H1 (cell line): ENCODE measurements around the gene EYA2. TPM values are rescaled to one million over a fixed set of nuclear protein-coding genes. Genes with fewer than 3 reads are reported as not detected.

Experiments used
- CTCF ChIA-PET: fragments of 300-600 bp; sonication (Branson Sonifier 250); formaldehyde crosslinking; loops from one replicate; lab custom pipeline; 2021; ENCODE audit not compliant: partially characterized antibody; lab: Charles Lee
- POLR2A ChIA-PET: fragments of 300-600 bp; sonication (Branson Sonifier 250); formaldehyde crosslinking; loops from one replicate; lab custom pipeline; 2021; ENCODE audit warnings: inconsistent platforms; ENCODE audit not compliant: partially characterized antibody; lab: Charles Lee
- DNase-seq, 2 experiments: peaks; one replicate each; pipeline versions ENCODE4 v3.0.0 to v3.0.0-alpha.2; 2010 to 2022; ENCODE audit warnings: low spot score in 2 of 2, low read depth in 1 of 2, mixed read lengths in 1 of 2
- FAIRE-seq: peaks from 2 replicates; lab custom pipeline; 2011; peaks lifted over from hg19 to GRCh38; lab: Jason Lieb, UNC
- H2AFZ ChIP-seq: 2 replicates; pipeline ENCODE4 v1.8.1; 2012; ENCODE audit warnings: low read length, inconsistent platforms
- H2AK5ac ChIP-seq: 2 replicates; pipeline ENCODE4 v1.6.1; 2013; ENCODE audit warnings: low read depth, low read length
- H2BK120ac ChIP-seq: replicated peaks from 2 replicates; pipeline ENCODE3; 2013; ENCODE audit warnings: low read depth, low read length, inconsistent platforms
- H2BK12ac ChIP-seq: 2 replicates; pipeline ENCODE4 v1.6.1; 2013; ENCODE audit warnings: low read depth, low read length
- H2BK15ac ChIP-seq: 2 replicates; pipeline ENCODE4 v1.6.1; 2013; ENCODE audit warnings: low read length
- H2BK20ac ChIP-seq: 2 replicates; pipeline ENCODE4 v1.6.1; 2013; ENCODE audit warnings: low read length
- H2BK5ac ChIP-seq: 2 replicates; pipeline ENCODE4 v1.6.1; 2013; ENCODE audit warnings: low read depth, low read length
- H3K14ac ChIP-seq: 2 replicates; pipeline ENCODE4 v1.6.1; 2013; ENCODE audit warnings: inconsistent platforms; ENCODE audit not compliant: insufficient read length
- H3K18ac ChIP-seq: 2 replicates; pipeline ENCODE4 v1.6.1; 2013; ENCODE audit warnings: low read length; ENCODE audit errors: extremely low read depth
- H3K23ac ChIP-seq: 2 replicates; pipeline ENCODE4 v1.6.1; 2013; ENCODE audit warnings: inconsistent platforms; ENCODE audit not compliant: insufficient read length
- H3K23me2 ChIP-seq: 2 replicates; pipeline ENCODE4 v1.6.1; 2013; ENCODE audit warnings: low read depth, low read length
- H3K27ac ChIP-seq: 2 replicates; pipeline ENCODE4 v1.6.1; 2011; ENCODE audit warnings: low read depth, low read length, inconsistent platforms
- H3K27me3 ChIP-seq, 4 experiments: replicated peaks in 1 of 4; 1 replicate in 1 of 4; 2 replicates in 3 of 4; pipeline versions ENCODE4 v1.6.1 to v1.8.1; 2011 to 2013; ENCODE audit warnings: low read length in 3 of 4, mild to moderate bottlenecking in 3 of 4, inconsistent platforms in 2 of 4, mixed read lengths in 2 of 4, moderate library complexity in 1 of 4; ENCODE audit not compliant: control insufficient read depth in 3 of 4, insufficient read depth in 3 of 4; ENCODE audit errors: extremely low read depth in 1 of 4
- H3K36me3 ChIP-seq, 4 experiments: 2 replicates each; pipeline versions ENCODE4 v1.6.1 to v1.8.1; 2011 to 2013; ENCODE audit warnings: mild to moderate bottlenecking in 4 of 4, low read length in 3 of 4, moderate library complexity in 2 of 4, control low read depth in 1 of 4, inconsistent platforms in 1 of 4; ENCODE audit not compliant: insufficient read depth in 4 of 4, control insufficient read depth in 2 of 4
- H3K4ac ChIP-seq: replicated peaks from 2 replicates; pipeline ENCODE3; 2013; ENCODE audit warnings: low read length, low read depth, mixed read lengths, inconsistent platforms; ENCODE audit not compliant: insufficient read length
- H3K4me1 ChIP-seq, 4 experiments: replicated peaks in 1 of 4; 1 replicate in 1 of 4; 2 replicates in 3 of 4; pipeline versions ENCODE4 v1.6.1 to v1.8.1; 2011 to 2013; ENCODE audit warnings: low read length in 3 of 4, inconsistent platforms in 2 of 4, mixed read lengths in 1 of 4; ENCODE audit not compliant: insufficient read depth in 4 of 4, control insufficient read depth in 3 of 4
- H3K4me2 ChIP-seq, 2 experiments: 2 replicates each; pipeline versions ENCODE4 v1.6.1 to v1.8.1; 2011 to 2013; ENCODE audit warnings: low read depth in 2 of 2, low read length in 2 of 2, control low read depth in 1 of 2, inconsistent platforms in 1 of 2, mild to moderate bottlenecking in 1 of 2; ENCODE audit not compliant: insufficient read depth in 1 of 2
- H3K4me3 ChIP-seq, 4 experiments: fragments of 200-600, 300-600 bp in 1 of 4; sonication (generic), shearing (Covaris generic), sonication (Bioruptor Twin) in 1 of 4; 2 replicates each; pipeline versions ENCODE4 v1.5.1 to v1.8.1; 2011 to 2016; ENCODE audit warnings: low read length in 4 of 4, low read depth in 3 of 4, control low read depth in 2 of 4, inconsistent platforms in 2 of 4, mild to moderate bottlenecking in 2 of 4, mixed read lengths in 1 of 4, moderate library complexity in 1 of 4; ENCODE audit not compliant: insufficient read depth in 2 of 4; ENCODE audit errors: extremely low read depth in 1 of 4
- H3K56ac ChIP-seq: replicated peaks from 2 replicates; pipeline ENCODE3; 2013; ENCODE audit warnings: low read depth, mild to moderate bottlenecking, mixed read lengths, low read length, inconsistent platforms; ENCODE audit not compliant: insufficient read length
- H3K79me1 ChIP-seq: 2 replicates; pipeline ENCODE4 v1.6.1; 2013; ENCODE audit warnings: low read depth, low read length, control low read depth
- H3K79me2 ChIP-seq, 2 experiments: 2 replicates each; pipeline versions ENCODE4 v1.6.1 to v1.8.1; 2012 to 2013; ENCODE audit warnings: low read length in 2 of 2, mild to moderate bottlenecking in 2 of 2, inconsistent platforms in 1 of 2; ENCODE audit not compliant: insufficient read depth in 2 of 2, control insufficient read depth in 1 of 2
- H3K9ac ChIP-seq, 4 experiments: replicated peaks in 1 of 4; 1 replicate in 1 of 4; 2 replicates in 3 of 4; pipeline versions ENCODE4 v1.6.1 to v1.8.1; 2011 to 2013; ENCODE audit warnings: low read depth in 3 of 4, low read length in 3 of 4, control low read depth in 2 of 4, mild to moderate bottlenecking in 2 of 4, moderate library complexity in 2 of 4, inconsistent platforms in 1 of 4; ENCODE audit errors: extremely low read depth in 1 of 4
- H3K9me3 ChIP-seq, 2 experiments: 2 replicates each; pipeline versions ENCODE4 v1.6.1 to v1.8.1; 2012 to 2013; ENCODE audit warnings: mild to moderate bottlenecking in 2 of 2, moderate library complexity in 2 of 2, control low read depth in 1 of 2, inconsistent platforms in 1 of 2, low read depth in 1 of 2, low read length in 1 of 2, mixed read lengths in 1 of 2; ENCODE audit not compliant: insufficient read depth in 2 of 2
- H4K20me1 ChIP-seq, 2 experiments: replicated peaks in 1 of 2; 2 replicates each; pipeline versions ENCODE3 to v1.8.1; 2011 to 2013; ENCODE audit warnings: inconsistent platforms in 2 of 2, low read length in 2 of 2, mild to moderate bottlenecking in 1 of 2; ENCODE audit not compliant: insufficient read depth in 2 of 2, control insufficient read depth in 1 of 2
- H4K5ac ChIP-seq: 2 replicates; pipeline ENCODE4 v1.6.1; 2013; ENCODE audit warnings: low read length, low read depth, mixed read lengths, inconsistent platforms; ENCODE audit not compliant: insufficient read length
- H4K8ac ChIP-seq: 2 replicates; pipeline ENCODE4 v1.8.0; 2013; ENCODE audit warnings: mild to moderate bottlenecking, moderate library complexity, low read length, inconsistent platforms; ENCODE audit not compliant: insufficient read depth; ENCODE audit errors: extremely low read depth
- H4K91ac ChIP-seq: replicated peaks from 2 replicates; pipeline ENCODE3; 2013; ENCODE audit warnings: low read length, mixed read lengths, inconsistent platforms; ENCODE audit not compliant: insufficient read length
- ATF2 ChIP-seq: IDR thresholded peaks from 2 replicates; pipeline ENCODE4 v1.6.1; 2012; ENCODE audit warnings: low read length, inconsistent platforms
- BRCA1 ChIP-seq: IDR thresholded peaks from 2 replicates; pipeline ENCODE4 v1.6.1; 2012; ENCODE audit warnings: low read depth, low read length, improper control_type of control experiment
- CBX5 ChIP-seq: fragments of 300-800, 300-1000 bp; sonication (generic); IDR thresholded peaks from 2 replicates; pipeline ENCODE4 v1.7.1; 2016; ENCODE audit warnings: antibody characterized with exemption, low read length, low read depth
- CHD2 ChIP-seq: IDR thresholded peaks from 2 replicates; pipeline ENCODE4 v1.6.1; 2012; ENCODE audit warnings: low read length, improper control_type of control experiment
- FOSL1 ChIP-seq: IDR thresholded peaks from 2 replicates; pipeline ENCODE4 v1.6.1; 2011; ENCODE audit warnings: mild to moderate bottlenecking, low read depth, low read length, moderate library complexity; ENCODE audit not compliant: insufficient read depth
- HDAC2 ChIP-seq, 2 experiments: fragments of 300-600 bp in 1 of 2; sonication (generic) in 1 of 2; IDR thresholded peaks; 2 replicates each; pipeline ENCODE4 v1.6.1; 2011 to 2012; ENCODE audit warnings: low read depth in 2 of 2, low read length in 2 of 2, mild to moderate bottlenecking in 2 of 2, moderate library complexity in 2 of 2, borderline replicate concordance in 1 of 2, inconsistent platforms in 1 of 2
- KDM4A ChIP-seq: IDR thresholded peaks from one replicate; pipeline ENCODE4 v1.7.1; 2012; ENCODE audit warnings: low read depth, mild to moderate bottlenecking, moderate library complexity, low read length, inconsistent platforms; ENCODE audit not compliant: severe bottlenecking
- NANOG ChIP-seq: IDR thresholded peaks from 2 replicates; pipeline ENCODE4 v1.6.1; 2011; ENCODE audit warnings: low read length, low read depth, mild to moderate bottlenecking, inconsistent platforms; ENCODE audit not compliant: insufficient read depth, poor library complexity, severe bottlenecking
- NRF1 ChIP-seq: IDR thresholded peaks from 2 replicates; pipeline ENCODE4 v1.6.1; 2011; ENCODE audit warnings: mild to moderate bottlenecking, low read depth, low read length, improper control_type of control experiment
- SP1 ChIP-seq: IDR thresholded peaks from 2 replicates; pipeline ENCODE4 v1.6.1; 2011; ENCODE audit warnings: low read depth, low read length
- SP2 ChIP-seq: IDR thresholded peaks from 2 replicates; pipeline ENCODE4 v1.6.1; 2012; ENCODE audit warnings: mild to moderate bottlenecking, low read length, inconsistent platforms
- SRF ChIP-seq: IDR thresholded peaks from 2 replicates; pipeline ENCODE4 v1.6.1; 2011; ENCODE audit warnings: mild to moderate bottlenecking, low read depth, low read length, moderate library complexity
- TAF7 ChIP-seq: optimal IDR thresholded peaks from 2 replicates; pipeline ENCODE3; 2011; ENCODE audit warnings: low read depth, mild to moderate bottlenecking, inconsistent platforms, low read length, moderate library complexity, borderline replicate concordance
- WGBS, 2 experiments: shearing (Covaris generic) in 1 of 2; methylation state at CpG; one replicate each; pipeline versions ENCODE4 v1.1.6 to v1.1.7; 2013 to 2015; ENCODE audit warnings: low lambda C conversion rate in 2 of 2, mixed read lengths in 2 of 2, inconsistent platforms in 1 of 2, low coverage in 1 of 2, missing lambda C conversion rate in 1 of 2; ENCODE audit not compliant: insufficient replicate concordance in 2 of 2, insufficient coverage in 1 of 2, insufficient read length in 1 of 2; ENCODE audit errors: extremely low coverage in 1 of 2, missing lambda C conversion rate in 1 of 2; 5-methylcytosine and 5-hydroxymethylcytosine counted together
- polyA plus RNA-seq, 7 experiments: library from polyadenylated mRNA; depleted of rRNA in 3 of 7; stranded (reverse) in 5 of 7; unstranded in 2 of 7; fragments of >200 nt in 5 of 7; fragments of 200-250 nt in 2 of 7; gene quantifications; 1 replicate in 5 of 7; 2 replicates in 1 of 7; 4 replicates in 1 of 7; pipeline versions ENCODE4 v1.2.1 to v1.2.3, GENCODE V29; 2011 to 2013; ENCODE audit warnings: missing spikeins in 2 of 7, mixed read lengths in 2 of 7
- total RNA-seq: library from RNA; stranded (reverse); fragmentation: NEBNext Ultra II Directional; extraction: Animal tissue kit (Norgen Biotek cat#: 25700); gene quantifications from 2 replicates; pipeline ENCODE4 v1.2.1, GENCODE V29; 2021

The EYA2 gene
- total and polyA plus RNA-seq, 2 of the 8 experiments (the other 6 are each of a cell fraction or from before 2014, with no cell fraction given): 1.6 to 1.7 TPM

GRCh38 chr20:46870041-46870440 lies 24.6 kb upstream of the EYA2 start:
- Histone ChIP-seq H2BK15ac (no peak overlapping the region), H3K4ac (no peak overlapping the region), H2BK5ac (no peak overlapping the region), H3K27ac (no peak overlapping the region), H2BK20ac (no peak overlapping the region), H3K18ac (no peak overlapping the region), H4K8ac (no peak overlapping the region), H3K4me3 (no peak overlapping the region), H3K27me3 (no peaks in the 10 kb centered on the region), H4K91ac (no peak overlapping the region), H4K20me1 (no peaks in the 10 kb centered on the region), H2BK12ac (no peak overlapping the region), H3K36me3 (no peaks in the 10 kb centered on the region), H3K14ac (no peak overlapping the region), H3K79me1 (no peaks in the 10 kb centered on the region), H2AK5ac (no peak overlapping the region), H3K9ac (no peak overlapping the region), H3K23me2 (no peaks in the 10 kb centered on the region), H3K9me3 (no peaks in the 10 kb centered on the region; a peak in 1 of 4 replicates), H3K4me1 (peaks cover 0 to 6% (median 0%) of the 10 kb centered on the region in 4 experiments; a peak in 1 of 7 replicates), H3K23ac (no peak overlapping the region), H2BK120ac (no peak overlapping the region), H2AFZ (no peak overlapping the region), H3K79me2 (no peaks in the 10 kb centered on the region), H3K4me2 (no peak overlapping the region), H3K56ac (no peak overlapping the region), H4K5ac (no peak overlapping the region)
- POLR2A ChIA-PET: no interaction called here
- 91% methylated on average over 1 of the region's 1 CpG; no CpG with 5 or more reads in 1 of the 2 experiments for WGBS, 2 experiments
- CTCF ChIA-PET: no interaction called here
- FAIRE-seq (no peak), DNase-seq (no peak)
- no peak for TF ChIP-seq NANOG
- TF ChIP-seq HDAC2 (IDR thresholded peaks at IDR 0.05; ENCODE audit: borderline replicate concordance in 1 of 2, low read depth in 2 of 2, low read length in 2 of 2): no peak
- TF ChIP-seq ATF2: no peak
- TF ChIP-seq SRF: no peak
- TF ChIP-seq NRF1: no peak
- no peak for TF ChIP-seq SP1
- no peak for TF ChIP-seq BRCA1
- no peak for TF ChIP-seq CHD2
- TF ChIP-seq KDM4A: no peak
- TF ChIP-seq CBX5: no peak
- TF ChIP-seq SP2: no peak
- no peak for TF ChIP-seq FOSL1
- no peak for TF ChIP-seq TAF7
